Large intestine (tissue), 3 donors: ENCODE data around the gene TLE1. TPM values are rescaled to one million over a fixed set of nuclear protein-coding genes. Genes with fewer than 3 reads are reported as not detected.
"Not testable (repeated sequence)": the region's sequence is repeated elsewhere in the genome, so short reads cannot be mapped to it uniquely, and the experiment has no call there.

ENCODE experiments used
- DNase-seq, 2 donors: peaks; one replicate each; pipeline versions ENCODE4 v3.0.0 to v3.0.0-alpha.2; 2013
- H3K27ac ChIP-seq: one replicate; pipeline ENCODE4 v1.5.1; 2013; ENCODE audit warnings: low read length
- H3K27me3 ChIP-seq: 2 replicates; pipeline ENCODE4 v1.6.1; 2013; ENCODE audit warnings: low read length; ENCODE audit not compliant: control insufficient read depth, insufficient read depth
- H3K36me3 ChIP-seq: 2 replicates; pipeline ENCODE4 v1.6.1; 2013; ENCODE audit warnings: low read length; ENCODE audit not compliant: control insufficient read depth, insufficient read depth
- H3K4me1 ChIP-seq: one replicate; pipeline ENCODE4 v1.6.1; 2013; ENCODE audit warnings: low read length; ENCODE audit not compliant: control insufficient read depth, insufficient read depth
- H3K4me3 ChIP-seq: one replicate; pipeline ENCODE4 v1.5.1; 2013; ENCODE audit warnings: low read length
- H3K9me3 ChIP-seq: one replicate; pipeline ENCODE4 v1.6.1; 2013; ENCODE audit warnings: mild to moderate bottlenecking, low read depth, low read length, moderate library complexity; ENCODE audit not compliant: control insufficient read depth
- WGBS: methylation state at CpG from one replicate; pipeline ENCODE4 v1.1.5; 2013; ENCODE audit warnings: low lambda C conversion rate; ENCODE audit not compliant: insufficient coverage; 5-methylcytosine and 5-hydroxymethylcytosine counted together
- polyA plus RNA-seq: library from polyadenylated mRNA; unstranded; fragments of 120-200 nt; gene quantifications from one replicate; pipeline ENCODE4 v1.2.1, GENCODE V29; 2013

Gene TLE1
- polyA plus RNA-seq, 1 donor = 26.7 TPM

GRCh38 chr9:81611664-81612063, 77.7 kb downstream of the TLE1 start:
- no CpG with 5 or more reads among the region's 23 CpGs for WGBS
- H3K27me3 ChIP-seq = no peaks in the 10 kb centered on the region
- DNase-seq = no peak
- peaks cover 78% of the 10 kb centered on the region for H3K36me3 ChIP-seq
- H3K27ac ChIP-seq = no peak overlapping the region
- no peak overlapping the region for H3K4me3 ChIP-seq
- no peaks in the 10 kb centered on the region for H3K4me1 ChIP-seq
- H3K9me3 ChIP-seq = peaks cover 3% of the 10 kb centered on the region

GRCh38 chr9:81610740-81611107, 78.6 kb downstream of the TLE1 start:
- H3K4me3 ChIP-seq = no peak overlapping the region
- no peaks in the 10 kb centered on the region for H3K4me1 ChIP-seq
- no peaks in the 10 kb centered on the region for H3K27me3 ChIP-seq
- peaks cover 71% of the 10 kb centered on the region for H3K36me3 ChIP-seq
- H3K27ac ChIP-seq = no peak overlapping the region
- peaks cover 3% of the 10 kb centered on the region for H3K9me3 ChIP-seq
- DNase-seq = no peak
- WGBS = 100% methylated on average over 1 of the region's 4 CpGs

- DNase-seq = no peak
- peaks cover 3% of the 10 kb centered on the region for H3K9me3 ChIP-seq
- no peak overlapping the region for H3K27ac ChIP-seq
- WGBS = 80% methylated on average over 1 of the region's 8 CpGs
- no peaks in the 10 kb centered on the region for H3K4me1 ChIP-seq
- H3K27me3 ChIP-seq = no peaks in the 10 kb centered on the region
- no peak overlapping the region for H3K4me3 ChIP-seq
- H3K36me3 ChIP-seq = peaks cover 66% of the 10 kb centered on the region
Measured at GRCh38 chr9:81609782-81610739, 79.3 kb downstream of the TLE1 start.

- no peak overlapping the region for H3K4me3 ChIP-seq
- no peaks in the 10 kb centered on the region for H3K4me1 ChIP-seq
- no peak overlapping the region for H3K27ac ChIP-seq
- peaks cover 62% of the 10 kb centered on the region for H3K36me3 ChIP-seq
- peaks cover 3% of the 10 kb centered on the region for H3K9me3 ChIP-seq
- DNase-seq = no peak
- no peaks in the 10 kb centered on the region for H3K27me3 ChIP-seq
- 100% methylated on average over 2 of the region's 4 CpGs for WGBS
Measured at GRCh38 chr9:81608289-81608657, 81.1 kb downstream of the TLE1 start.

- no peaks in the 10 kb centered on the region for H3K27me3 ChIP-seq
- no peak overlapping the region for H3K4me3 ChIP-seq
- no CpG with 5 or more reads among the region's 5 CpGs for WGBS
- H3K4me1 ChIP-seq = no peaks in the 10 kb centered on the region
- peaks cover 57% of the 10 kb centered on the region for H3K36me3 ChIP-seq
- H3K9me3 ChIP-seq = peaks cover 3% of the 10 kb centered on the region
- DNase-seq = no peak
- no peak overlapping the region for H3K27ac ChIP-seq
Measured at GRCh38 chr9:81607593-81608288, 81.6 kb downstream of the TLE1 start.

GRCh38 chr9:81606261-81606660, 83.1 kb downstream of the TLE1 start:
- H3K4me3 ChIP-seq, H3K27me3 ChIP-seq, H3K9me3 ChIP-seq, H3K27ac ChIP-seq, H3K4me1 ChIP-seq, DNase-seq: not testable (repeated sequence)
- peaks cover 49% of the 10 kb centered on the region for H3K36me3 ChIP-seq

GRCh38 chr9:81605170-81605670, 84.1 kb downstream of the TLE1 start:
- Histone ChIP-seq H3K27ac (no peak overlapping the region), H3K36me3 (peaks cover 44% of the 10 kb centered on the region), H3K9me3 (no peaks in the 10 kb centered on the region), H3K4me1 (no peaks in the 10 kb centered on the region), H3K27me3 (no peaks in the 10 kb centered on the region), H3K4me3 (no peak overlapping the region)
- no CpG with 5 or more reads among the region's 8 CpGs for WGBS
- DNase-seq = no peak

- peaks cover 38% of the 10 kb centered on the region for H3K36me3 ChIP-seq
- no peaks in the 10 kb centered on the region for H3K9me3 ChIP-seq
- H3K27me3 ChIP-seq = no peaks in the 10 kb centered on the region
- DNase-seq = no peak
- H3K27ac ChIP-seq = no peak overlapping the region
- H3K4me1 ChIP-seq = no peaks in the 10 kb centered on the region
- H3K4me3 ChIP-seq = no peak overlapping the region
- no CpG with 5 or more reads among the region's 12 CpGs for WGBS
Measured at GRCh38 chr9:81604306-81605169, 84.8 kb downstream of the TLE1 start.

GRCh38 chr9:81602887-81603680, 86.3 kb downstream of the TLE1 start:
- Histone ChIP-seq H3K4me1 (no peaks in the 10 kb centered on the region), H3K27ac (no peak overlapping the region), H3K36me3 (peaks cover 39% of the 10 kb centered on the region), H3K9me3 (no peaks in the 10 kb centered on the region), H3K27me3 (no peaks in the 10 kb centered on the region), H3K4me3 (no peak overlapping the region)
- no peak for DNase-seq
- no CpG with 5 or more reads among the region's 6 CpGs for WGBS
